Measurements from ENCODE around the gene CLDN6. TPM values are rescaled to one million over a fixed set of nuclear protein-coding genes. Genes with fewer than 3 reads are reported as not detected.

Gene CLDN6
- total RNA-seq, 1 experiment from 2014 or later = 0.49 TPM

- H3K9me3 ChIP-seq (ENCODE audit: control insufficient read depth in 1 of 2, insufficient read depth in 1 of 2, low read depth in 1 of 2, low read length in 2 of 2) = no peaks in the 10 kb centered on the region
- H3K9ac ChIP-seq (ENCODE audit: low read length) = peak overlapping the region; percentile 99
- CTCF ChIA-PET = interaction anchor here (1.1 to 1.5 kb wide), 4 partner anchors 9 to 114 kb away, joined by 3 to 5 read pairs (median 4); no protein-coding TSS in a partner anchor
- intact Hi-C loops (cut with micrococcal nuclease) = loop anchor here (5.0 kb wide), 1 partner anchor 40 kb away; the partner anchor contains the start of genes HCFC1R1, THOC6 and TNFRSF12A
- no TSS peak for BruUV-seq (replicated peaks)
- peaks cover 27% of the 10 kb centered on the region for H3K79me2 ChIP-seq (ENCODE audit: insufficient read depth, low read length)
- peaks cover 0 to 10% of the 10 kb centered on the region in 2 experiments; a peak in 1 of 4 replicates for H3K36me3 ChIP-seq (ENCODE audit: control insufficient read depth in 1 of 2, insufficient read depth in 2 of 2, low read length in 2 of 2)
- no peaks in the 10 kb centered on the region for H3K9me2 ChIP-seq (ENCODE audit: insufficient read depth)
- ATAC-seq (no peak), DNase-seq (ENCODE audit: low read depth, low spot score) (no peak)
- H3K4me3 ChIP-seq (replicated peaks in 1 of 2; ENCODE audit: low read depth in 1 of 2, low read length in 2 of 2) = no peak overlapping the region
- H4K20me1 ChIP-seq (ENCODE audit: insufficient read depth) = no peaks in the 10 kb centered on the region
- H3K27me3 ChIP-seq (ENCODE audit: insufficient read depth, low read length) = no peaks in the 10 kb centered on the region
- RAD21 ChIA-PET (ENCODE audit: low non-redundant PET in 1 of 2, low total read pairs in 2 of 2, uncharacterized antibody in 2 of 2, unreplicated experiment in 2 of 2) = no interaction called here
- peaks cover 24 to 44% of the 10 kb centered on the region in 2 experiments for H3K4me1 ChIP-seq (ENCODE audit: control insufficient read depth in 1 of 2, insufficient read depth in 2 of 2, low read length in 2 of 2)
- H3K4me2 ChIP-seq (ENCODE audit: low read length) = peak overlapping the region; percentile 86; the same call in 1 of the 2 replicates
- H2AFZ ChIP-seq (ENCODE audit: low read depth, low read length, poor library complexity, severe bottlenecking) = no peak overlapping the region
- no peak overlapping the region for H3K27ac ChIP-seq (ENCODE audit: low read depth, low read length)
- TF ChIP-seq RAD21 (IDR thresholded peaks at IDR 0.05; ENCODE audit: low read depth) (no peak), YY1 (IDR thresholded peaks at IDR 0.05; ENCODE audit: extremely low read depth, insufficient replicate concordance, low read depth, low read length) (no peak), CTCF (IDR thresholded peaks at IDR 0.05 in 2 of 3, conservative IDR thresholded peaks at IDR 0.05 in 1 of 3; ENCODE audit: borderline replicate concordance in 1 of 3, insufficient read depth in 1 of 3, low read depth in 2 of 3, low read length in 2 of 3) (no peak), EGR1 (IDR thresholded peaks at IDR 0.05; ENCODE audit: low read depth) (no peak), ELF1 (IDR thresholded peaks at IDR 0.05; ENCODE audit: borderline replicate concordance, low read depth) (no peak), ATF3 (IDR thresholded peaks at IDR 0.05) (no peak), POLR2AphosphoS5 (IDR thresholded peaks at IDR 0.05; ENCODE audit: low read depth, low read length) (no peak), EZH2 (IDR thresholded peaks at IDR 0.05) (no peak), CEBPB (IDR thresholded peaks at IDR 0.05; ENCODE audit: low read depth) (no peak), SIN3A (IDR thresholded peaks at IDR 0.05; ENCODE audit: low read depth) (no peak), SP1 (IDR thresholded peaks at IDR 0.05; ENCODE audit: low read depth) (no peak), ZBTB33 (IDR thresholded peaks at IDR 0.05; ENCODE audit: extremely low read depth, insufficient replicate concordance, low read length) (no peak), EZH2phosphoT487 (IDR thresholded peaks at IDR 0.05; ENCODE audit: borderline replicate concordance) (no peak), CBX3 (IDR thresholded peaks at IDR 0.05; ENCODE audit: low read depth) (no peak), FOSL1 (IDR thresholded peaks at IDR 0.05; ENCODE audit: low read depth) (no peak), JUND (IDR thresholded peaks at IDR 0.05) (no peak), POLR2A (IDR thresholded peaks at IDR 0.05; ENCODE audit: borderline replicate concordance, extremely low read depth, insufficient read depth, insufficient read length) (no peak), ZFX (IDR thresholded peaks at IDR 0.05) (no peak), SRF (IDR thresholded peaks at IDR 0.05; ENCODE audit: low read depth) (no peak)
- POLR2A ChIA-PET = interaction anchor here (1.0 to 1.6 kb wide), 4 partner anchors 11 to 99 kb away, joined by 3 read pairs; partner anchors contain the start of gene FLYWCH2
These were observed 35.6 kb downstream of the CLDN6 start for GRCh38 chr16:2982402-2982801.

All from HCT116 (cell line).